ENCODE data around the gene PRLR.

GRCh38 chr5:35067985-35068384 is 162.3 kb downstream of the PRLR start:
- no peak for TF ChIP-seq CTCF (IDR thresholded peaks at IDR 0.05)
- no peak for TF ChIP-seq POLR2A (IDR thresholded peaks at IDR 0.05)

All from Peyer's patch (tissue), 4 donors.